CD4-positive, CD25-positive, alpha-beta regulatory T cell (primary cell): ENCODE data around the gene MYO7A. TPM values are rescaled to one million over a fixed set of nuclear protein-coding genes. Genes with fewer than 3 reads are reported as not detected.

ENCODE experiments used
- ATAC-seq, 2 donors: fragments of 150-1000 bp; cut with Tn5 transposase; one replicate each; pipeline ENCODE4 v1.10.0; 2021; ENCODE audit warnings: low read depth in 2 of 2, moderate number of reproducible peaks in 2 of 2, moderate library complexity in 1 of 2
- DNase-seq, 3 donors: peaks; one replicate each; pipeline versions ENCODE4 v3.0.0 to v3.0.0-alpha.2; 2012 to 2022; ENCODE audit warnings: mixed read lengths in 1 of 3
- H3K27ac ChIP-seq: one replicate; pipeline ENCODE4 v1.7.0; 2013; ENCODE audit warnings: mild to moderate bottlenecking, low read length; ENCODE audit not compliant: insufficient read depth, poor library complexity, severe bottlenecking
- H3K27me3 ChIP-seq: one replicate; pipeline ENCODE4 v1.7.0; 2013; ENCODE audit warnings: low read length; ENCODE audit not compliant: control insufficient read depth, insufficient read depth
- H3K36me3 ChIP-seq: one replicate; pipeline ENCODE4 v1.7.0; 2013; ENCODE audit warnings: mild to moderate bottlenecking, low read length, moderate library complexity; ENCODE audit not compliant: control insufficient read depth, insufficient read depth
- H3K4me1 ChIP-seq: 2 replicates; pipeline ENCODE4 v1.7.0; 2013; ENCODE audit warnings: mild to moderate bottlenecking, low read length; ENCODE audit not compliant: insufficient read depth, control insufficient read depth, poor library complexity, severe bottlenecking
- H3K4me3 ChIP-seq: one replicate; pipeline ENCODE4 v1.7.0; 2013; ENCODE audit warnings: low read depth, mild to moderate bottlenecking, low read length, moderate library complexity
- H3K9me3 ChIP-seq, 2 experiments: 1 replicate in 1 of 2; 2 replicates in 1 of 2; pipeline ENCODE4 v1.7.0; 2013; ENCODE audit warnings: low read length in 2 of 2, mild to moderate bottlenecking in 1 of 2, moderate library complexity in 1 of 2; ENCODE audit not compliant: control insufficient read depth in 2 of 2
- H3K27ac Mint-ChIP-seq, 3 donors: one replicate each; pipeline ENCODE4 v1.8.0; 2020 to 2022; ENCODE audit warnings: mild to moderate bottlenecking in 3 of 3, mixed read lengths in 3 of 3, moderate library complexity in 2 of 3
- H3K27me3 Mint-ChIP-seq: one replicate; pipeline ENCODE4 v1.8.0; 2022; ENCODE audit warnings: mild to moderate bottlenecking, mixed read lengths
- H3K36me3 Mint-ChIP-seq: one replicate; pipeline ENCODE4 v1.8.0; 2020; ENCODE audit warnings: mixed read lengths
- H3K4me1 Mint-ChIP-seq, 4 donors: one replicate each; pipeline ENCODE4 v1.8.0; 2020 to 2022; ENCODE audit warnings: mixed read lengths in 4 of 4, mild to moderate bottlenecking in 1 of 4
- H3K4me3 Mint-ChIP-seq, 4 donors: one replicate each; pipeline ENCODE4 v1.8.0; 2020 to 2022; ENCODE audit warnings: mild to moderate bottlenecking in 4 of 4, mixed read lengths in 4 of 4, moderate library complexity in 3 of 4
- H3K9me3 Mint-ChIP-seq, 7 donors: one replicate each; pipeline ENCODE4 v1.8.0; 2020 to 2022; ENCODE audit warnings: mixed read lengths in 7 of 7, mild to moderate bottlenecking in 3 of 7, moderate library complexity in 2 of 7
- polyA plus RNA-seq, 4 donors: library from polyadenylated mRNA; unstranded; fragments of 300-500 nt; fragmentation: Illumina TruSeq; gene quantifications; one replicate each; pipeline ENCODE4 v1.2.3, GENCODE V29; 2021
- total RNA-seq: library from RNA; stranded (reverse); gene quantifications from one replicate; pipeline ENCODE4 v1.2.3, GENCODE V29; 2022

The MYO7A gene
- total and polyA plus RNA-seq, 5 donors from 2014 or later = 0.12 to 0.84 (median 0.18) TPM; not detected in 1

GRCh38 chr11:77111946-77112345 is 16.1 kb upstream of the MYO7A start:
- ATAC-seq = no peak
- Mint-ChIP-seq H3K27ac (peak overlapping the region in 1 of 3 donors; percentile 74), H3K4me3 (no peak overlapping the region)

GRCh38 chr11:77112641-77113381 is 15.2 kb upstream of the MYO7A start:
- Mint-ChIP-seq H3K4me1 (peaks cover 0 to 4% (median 0%) of the 10 kb centered on the region in 4 donors), H3K27ac (no peak overlapping the region), H3K36me3 (no peaks in the 10 kb centered on the region), H3K9me3 (no peaks in the 10 kb centered on the region), H3K4me3 (no peak overlapping the region), H3K27me3 (peaks cover 4% of the 10 kb centered on the region)
- DNase-seq = no peak
- no peaks in the 10 kb centered on the region for H3K27me3 ChIP-seq
- H3K9me3 ChIP-seq = no peaks in the 10 kb centered on the region
- no peak for ATAC-seq
- no peak overlapping the region for H3K4me3 ChIP-seq
- no peak overlapping the region for H3K27ac ChIP-seq
- no peaks in the 10 kb centered on the region for H3K36me3 ChIP-seq
- H3K4me1 ChIP-seq = no peaks in the 10 kb centered on the region

More at GRCh38 chr11:77111946-77112345, 16.1 kb upstream of the MYO7A start:
- Mint-ChIP-seq H3K36me3 (no peaks in the 10 kb centered on the region), H3K4me1 (peaks cover 0 to 4% (median 0%) of the 10 kb centered on the region in 4 donors), H3K27me3 (peaks cover 4% of the 10 kb centered on the region), H3K9me3 (no peaks in the 10 kb centered on the region)
- Histone ChIP-seq H3K27me3 (no peaks in the 10 kb centered on the region), H3K9me3 (no peaks in the 10 kb centered on the region), H3K4me1 (no peaks in the 10 kb centered on the region), H3K4me3 (no peak overlapping the region), H3K36me3 (no peaks in the 10 kb centered on the region), H3K27ac (no peak overlapping the region)
- no peak for DNase-seq

GRCh38 chr11:77113382-77114088 is 14.5 kb upstream of the MYO7A start:
- no peaks in the 10 kb centered on the region for H3K36me3 Mint-ChIP-seq
- peaks cover 4% of the 10 kb centered on the region for H3K27me3 Mint-ChIP-seq
- ATAC-seq (no peak), DNase-seq (peak in 1 of 3 donors; percentile 28)
- Histone ChIP-seq H3K9me3 (no peaks in the 10 kb centered on the region), H3K27me3 (no peaks in the 10 kb centered on the region), H3K27ac (no peak overlapping the region), H3K4me3 (no peak overlapping the region), H3K36me3 (no peaks in the 10 kb centered on the region), H3K4me1 (no peaks in the 10 kb centered on the region)
- no peak overlapping the region for H3K4me3 Mint-ChIP-seq
- no peak overlapping the region for H3K27ac Mint-ChIP-seq
- H3K9me3 Mint-ChIP-seq = no peaks in the 10 kb centered on the region
- peaks cover 0 to 4% (median 0%) of the 10 kb centered on the region in 4 donors for H3K4me1 Mint-ChIP-seq

GRCh38 chr11:77114089-77114463 is 14.0 kb upstream of the MYO7A start:
- no peak for ATAC-seq
- Mint-ChIP-seq H3K4me3 (no peak overlapping the region), H3K4me1 (peaks cover 0 to 4% (median 0%) of the 10 kb centered on the region in 4 donors), H3K27me3 (peaks cover 4% of the 10 kb centered on the region), H3K9me3 (no peaks in the 10 kb centered on the region), H3K27ac (no peak overlapping the region), H3K36me3 (no peaks in the 10 kb centered on the region)
- Histone ChIP-seq H3K4me1 (no peaks in the 10 kb centered on the region), H3K27me3 (no peaks in the 10 kb centered on the region), H3K4me3 (no peak overlapping the region), H3K27ac (no peak overlapping the region), H3K9me3 (no peaks in the 10 kb centered on the region), H3K36me3 (no peaks in the 10 kb centered on the region)
- DNase-seq = no peak

- H3K4me1 Mint-ChIP-seq = peaks cover 0 to 4% (median 0%) of the 10 kb centered on the region in 4 donors
- Histone ChIP-seq H3K27me3 (no peaks in the 10 kb centered on the region), H3K27ac (no peak overlapping the region), H3K4me3 (no peak overlapping the region), H3K9me3 (no peaks in the 10 kb centered on the region), H3K36me3 (no peaks in the 10 kb centered on the region), H3K4me1 (no peaks in the 10 kb centered on the region)
- no peaks in the 10 kb centered on the region for H3K36me3 Mint-ChIP-seq
- ATAC-seq (no peak), DNase-seq (no peak)
- H3K9me3 Mint-ChIP-seq = no peaks in the 10 kb centered on the region
- no peaks in the 10 kb centered on the region for H3K27me3 Mint-ChIP-seq
- H3K4me3 Mint-ChIP-seq = no peak overlapping the region
- no peak overlapping the region for H3K27ac Mint-ChIP-seq
Observed at GRCh38 chr11:77115181-77115611, 12.8 kb upstream of the MYO7A start.

GRCh38 chr11:77115956-77116355 is 12.1 kb upstream of the MYO7A start:
- no peaks in the 10 kb centered on the region for H3K4me1 ChIP-seq
- no peaks in the 10 kb centered on the region for H3K9me3 ChIP-seq
- Mint-ChIP-seq H3K27me3 (no peaks in the 10 kb centered on the region), H3K27ac (no peak overlapping the region), H3K9me3 (no peaks in the 10 kb centered on the region), H3K36me3 (no peaks in the 10 kb centered on the region), H3K4me1 (peaks cover 0 to 4% (median 0%) of the 10 kb centered on the region in 4 donors), H3K4me3 (no peak overlapping the region)
- H3K4me3 ChIP-seq = no peak overlapping the region
- no peak overlapping the region for H3K27ac ChIP-seq
- DNase-seq = no peak
- ATAC-seq = no peak
- no peaks in the 10 kb centered on the region for H3K27me3 ChIP-seq
- H3K36me3 ChIP-seq = no peaks in the 10 kb centered on the region

- Mint-ChIP-seq H3K36me3 (no peaks in the 10 kb centered on the region), H3K4me3 (no peak overlapping the region), H3K9me3 (peaks cover 0 to 1% (median 0%) of the 10 kb centered on the region in 7 donors), H3K4me1 (peaks cover 0 to 4% (median 0%) of the 10 kb centered on the region in 4 donors), H3K27me3 (no peaks in the 10 kb centered on the region), H3K27ac (no peak overlapping the region)
- ATAC-seq (no peak), DNase-seq (no peak)
- no peaks in the 10 kb centered on the region for H3K36me3 ChIP-seq
- no peak overlapping the region for H3K27ac ChIP-seq
- no peaks in the 10 kb centered on the region for H3K27me3 ChIP-seq
- H3K4me3 ChIP-seq = no peak overlapping the region
- H3K9me3 ChIP-seq = no peaks in the 10 kb centered on the region
- H3K4me1 ChIP-seq = no peaks in the 10 kb centered on the region
Observed at GRCh38 chr11:77117492-77117891, 10.6 kb upstream of the MYO7A start.
